ENCODE measurements around the gene SPTSSB. TPM values are rescaled to one million over a fixed set of nuclear protein-coding genes. Genes with fewer than 3 reads are reported as not detected.

The SPTSSB gene
- total and polyA plus RNA-seq, 9 of the 15 experiments (the other 6 are each of a cell fraction or from before 2014, with no cell fraction given), result 0.07 TPM; not detected in 8

DNA sequence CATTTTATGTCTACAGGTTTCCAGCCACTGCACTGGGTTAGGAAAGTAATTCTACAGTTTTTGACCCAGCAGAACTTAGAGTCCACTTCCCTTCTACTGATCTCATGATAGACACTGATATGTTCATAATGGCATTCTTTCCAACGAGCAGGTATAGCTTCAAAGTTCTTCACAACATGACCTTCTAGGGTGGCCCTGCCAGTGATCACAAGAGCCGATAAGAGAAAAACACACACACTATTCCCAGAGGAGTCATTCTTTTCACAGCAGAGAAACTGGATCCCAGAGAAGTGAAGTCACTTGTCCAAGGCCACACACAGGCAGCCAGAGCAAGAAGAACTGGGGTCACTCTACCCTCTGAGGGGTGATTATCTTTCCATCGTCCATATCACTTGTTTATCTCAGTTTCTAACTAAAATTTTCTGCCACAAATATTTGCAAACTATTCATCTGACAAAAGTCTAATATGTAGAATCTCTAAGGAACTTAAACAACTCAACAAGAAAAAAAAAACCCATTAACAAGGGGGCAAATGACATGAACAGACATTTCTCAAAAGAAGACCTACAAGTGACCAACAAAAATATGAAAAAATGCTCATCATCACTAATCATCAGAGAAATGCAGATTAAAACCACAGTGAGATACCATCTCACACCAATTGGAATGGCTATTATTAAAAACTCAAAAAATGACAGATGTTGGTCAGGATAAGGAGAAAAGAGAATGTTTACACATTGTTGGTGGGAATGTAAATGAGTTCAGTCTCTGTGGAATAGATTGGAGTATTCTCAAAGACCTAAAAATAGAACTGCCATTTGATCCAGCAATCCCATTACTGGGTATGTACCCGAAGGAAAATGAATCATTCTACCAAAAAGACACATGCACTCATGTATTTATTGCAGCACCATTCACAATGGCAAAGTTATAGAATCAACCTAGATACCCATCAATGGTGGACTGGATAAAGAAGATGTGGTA, 31.5 kb downstream of the SPTSSB start:
- no peak overlapping the region for H3K4me3 ChIP-seq
- no peaks in the 10 kb centered on the region for H3K9me3 ChIP-seq (replicated peaks; ENCODE audit: control insufficient read depth, insufficient read depth, low read depth, low read length)
- no peak overlapping the region for H2AFZ ChIP-seq (ENCODE audit: low read depth, low read length)
- no peaks in the 10 kb centered on the region for H3K4me1 ChIP-seq (replicated peaks in 1 of 2; ENCODE audit: control insufficient read depth in 2 of 2, insufficient read depth in 2 of 2, low read length in 2 of 2)
- CTCF ChIA-PET (ENCODE audit: low intra/inter-chr PET ratio), result no interaction called here
- no peak overlapping the region for H3K4me2 ChIP-seq (ENCODE audit: insufficient read depth, low read length)
- DNase-seq (ENCODE audit: extremely low read depth in 1 of 4, low spot score in 3 of 4) (no peak), ATAC-seq (no peak), FAIRE-seq (no peak)
- intact Hi-C loops (cut with micrococcal nuclease) (no loop called here), in situ Hi-C loops (cut with MboI) (no loop called here)
- no peaks in the 10 kb centered on the region for H3K36me3 ChIP-seq (ENCODE audit: control insufficient read depth, insufficient read depth, low read length)
- H3K79me2 ChIP-seq (ENCODE audit: control insufficient read depth, insufficient read depth, low read length), result no peaks in the 10 kb centered on the region
- H3K9ac ChIP-seq (ENCODE audit: insufficient read depth in 1 of 2, low read depth in 2 of 2, low read length in 2 of 2), result no peak overlapping the region
- H3K9me1 ChIP-seq (ENCODE audit: control insufficient read depth, insufficient read depth, low read length), result no peaks in the 10 kb centered on the region
- BruUV-seq (replicated peaks), result no TSS peak
- POLR2A ChIA-PET, result no interaction called here
- WGBS (ENCODE audit: insufficient coverage, low coverage, missing lambda C conversion rate), result 0% methylated on average over 4 of the region's 4 CpGs
- H3K27ac ChIP-seq (ENCODE audit: extremely low read depth, low read depth, low read length), result no peak overlapping the region
- H4K20me1 ChIP-seq (replicated peaks; ENCODE audit: control insufficient read depth, insufficient read depth, low read length), result no peaks in the 10 kb centered on the region
- TF ChIP-seq CEBPG (CRISPR knock-in tag; IDR thresholded peaks at IDR 0.05), result no peak
- TF ChIP-seq CEBPG (tag; conservative IDR thresholded peaks at IDR 0.05 in 1 of 2, IDR thresholded peaks at IDR 0.05 in 1 of 2), result no peak
- TF ChIP-seq, protein P1, sequence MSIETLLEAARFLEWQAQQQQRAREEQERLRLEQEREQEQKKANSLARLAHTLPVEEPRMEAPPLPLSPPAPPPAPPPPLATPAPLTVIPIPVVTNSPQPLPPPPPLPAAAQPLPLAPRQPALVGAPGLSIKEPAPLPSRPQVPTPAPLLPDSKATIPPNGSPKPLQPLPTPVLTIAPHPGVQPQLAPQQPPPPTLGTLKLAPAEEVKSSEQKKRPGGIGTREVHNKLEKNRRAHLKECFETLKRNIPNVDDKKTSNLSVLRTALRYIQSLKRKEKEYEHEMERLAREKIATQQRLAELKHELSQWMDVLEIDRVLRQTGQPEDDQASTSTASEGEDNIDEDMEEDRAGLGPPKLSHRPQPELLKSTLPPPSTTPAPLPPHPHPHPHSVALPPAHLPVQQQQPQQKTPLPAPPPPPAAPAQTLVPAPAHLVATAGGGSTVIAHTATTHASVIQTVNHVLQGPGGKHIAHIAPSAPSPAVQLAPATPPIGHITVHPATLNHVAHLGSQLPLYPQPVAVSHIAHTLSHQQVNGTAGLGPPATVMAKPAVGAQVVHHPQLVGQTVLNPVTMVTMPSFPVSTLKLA (conservative IDR thresholded peaks at IDR 0.05), result no peak
- TF ChIP-seq ZNF436 (CRISPR knock-in tag; IDR thresholded peaks at IDR 0.05), result no peak
- TF ChIP-seq KLF13 (tag; IDR thresholded peaks at IDR 0.05; ENCODE audit: borderline replicate concordance, low read depth), result no peak
- no peak for TF ChIP-seq BMI1 (IDR thresholded peaks at IDR 0.05; ENCODE audit: low read length)
- TF ChIP-seq, protein P2, sequence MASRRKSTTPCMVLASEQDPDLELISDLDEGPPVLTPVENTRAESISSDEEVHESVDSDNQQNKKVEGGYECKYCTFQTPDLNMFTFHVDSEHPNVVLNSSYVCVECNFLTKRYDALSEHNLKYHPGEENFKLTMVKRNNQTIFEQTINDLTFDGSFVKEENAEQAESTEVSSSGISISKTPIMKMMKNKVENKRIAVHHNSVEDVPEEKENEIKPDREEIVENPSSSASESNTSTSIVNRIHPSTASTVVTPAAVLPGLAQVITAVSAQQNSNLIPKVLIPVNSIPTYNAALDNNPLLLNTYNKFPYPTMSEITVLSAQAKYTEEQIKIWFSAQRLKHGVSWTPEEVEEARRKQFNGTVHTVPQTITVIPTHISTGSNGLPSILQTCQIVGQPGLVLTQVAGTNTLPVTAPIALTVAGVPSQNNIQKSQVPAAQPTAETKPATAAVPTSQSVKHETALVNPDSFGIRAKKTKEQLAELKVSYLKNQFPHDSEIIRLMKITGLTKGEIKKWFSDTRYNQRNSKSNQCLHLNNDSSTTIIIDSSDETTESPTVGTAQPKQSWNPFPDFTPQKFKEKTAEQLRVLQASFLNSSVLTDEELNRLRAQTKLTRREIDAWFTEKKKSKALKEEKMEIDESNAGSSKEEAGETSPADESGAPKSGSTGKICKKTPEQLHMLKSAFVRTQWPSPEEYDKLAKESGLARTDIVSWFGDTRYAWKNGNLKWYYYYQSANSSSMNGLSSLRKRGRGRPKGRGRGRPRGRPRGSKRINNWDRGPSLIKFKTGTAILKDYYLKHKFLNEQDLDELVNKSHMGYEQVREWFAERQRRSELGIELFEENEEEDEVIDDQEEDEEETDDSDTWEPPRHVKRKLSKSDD (conservative IDR thresholded peaks at IDR 0.05; ENCODE audit: low read length), result no peak
- no peak for TF ChIP-seq FOXK1 (CRISPR knock-in tag; IDR thresholded peaks at IDR 0.05; ENCODE audit: borderline replicate concordance)
- no peak for TF ChIP-seq PHF8 (IDR thresholded peaks at IDR 0.05; ENCODE audit: borderline replicate concordance, low read length)
- no peaks in the 10 kb centered on the region for H3K27me3 ChIP-seq (ENCODE audit: control insufficient read depth in 2 of 2, insufficient read depth in 2 of 2, low read length in 2 of 2)
